Subcutaneous adipose tissue (tissue), 4 donors: ENCODE measurements around the gene DDR1. TPM values are rescaled to one million over a fixed set of nuclear protein-coding genes. Genes with fewer than 3 reads are reported as not detected.

Experiments used
- CTCF ChIP-seq: fragments of 450-650 bp; IDR thresholded peaks from one replicate; pipeline ENCODE4 v1.5.1; 2016; ENCODE audit warnings: low read depth, mild to moderate bottlenecking, control low read depth, antibody characterized with exemption, moderate library complexity
- total RNA-seq, 4 donors: library from RNA; depleted of rRNA; stranded (reverse); fragments of >200 nt; gene quantifications; one replicate each; pipeline ENCODE4 v1.1.0, GENCODE V29; 2016

The DDR1 gene
- total RNA-seq, 4 donors from 2014 or later: 14.3 to 62.0 (median 27.8) TPM

GRCh38 chr6:30871592-30872183, 12.6 kb upstream of the DDR1 start:
- no peak for TF ChIP-seq CTCF

GRCh38 chr6:30873137-30873640, 11.1 kb upstream of the DDR1 start:
- TF ChIP-seq CTCF: no peak

GRCh38 chr6:30875244-30876038, 8.9 kb upstream of the DDR1 start:
- no peak for TF ChIP-seq CTCF

GRCh38 chr6:30876039-30876730, 8.1 kb upstream of the DDR1 start:
- no peak for TF ChIP-seq CTCF

- TF ChIP-seq CTCF: no peak
Observed at GRCh38 chr6:30877419-30878262, 6.7 kb upstream of the DDR1 start.

- no peak for TF ChIP-seq CTCF
Observed at GRCh38 chr6:30879684-30880427, 4.5 kb upstream of the DDR1 start.
